IMR-90 (cell line): ENCODE measurements around the gene FOXO6.

Source experiments
- BHLHE40 ChIP-seq: fragments of 150-350 bp; IDR thresholded peaks from 2 replicates; pipeline ENCODE4 v1.6.1; 2016; ENCODE audit warnings: mild to moderate bottlenecking, low read depth, low read length
- CEBPB ChIP-seq: IDR thresholded peaks from 2 replicates; pipeline ENCODE4 v1.6.1; 2012; ENCODE audit warnings: low read depth, low read length, improper control_type of control experiment
- MXI1 ChIP-seq: IDR thresholded peaks from 2 replicates; pipeline ENCODE4 v1.6.1; 2012; ENCODE audit warnings: low read depth, mild to moderate bottlenecking, low read length, moderate library complexity, borderline replicate concordance
- NFE2L2 ChIP-seq: fragments of 150-350 bp; IDR thresholded peaks from 2 replicates; pipeline ENCODE4 v1.6.1; 2016; ENCODE audit warnings: low read depth, mild to moderate bottlenecking, low read length
- POLR2A ChIP-seq: IDR thresholded peaks from 2 replicates; pipeline ENCODE4 v1.6.1; 2012; ENCODE audit warnings: mild to moderate bottlenecking, low read depth, low read length
- TF ChIP-seq, protein P1 (sequence below): conservative IDR thresholded peaks from 2 replicates; pipeline ENCODE4 v1.5.1; 2012; ENCODE audit warnings: mild to moderate bottlenecking, low read depth, low read length, improper control_type of control experiment
- TF ChIP-seq, protein P2 (sequence below): fragments of 150-350 bp; IDR thresholded peaks from 2 replicates; pipeline ENCODE4 v1.6.1; 2016; ENCODE audit warnings: low read depth, mild to moderate bottlenecking, low read length, moderate library complexity, borderline replicate concordance

DNA sequence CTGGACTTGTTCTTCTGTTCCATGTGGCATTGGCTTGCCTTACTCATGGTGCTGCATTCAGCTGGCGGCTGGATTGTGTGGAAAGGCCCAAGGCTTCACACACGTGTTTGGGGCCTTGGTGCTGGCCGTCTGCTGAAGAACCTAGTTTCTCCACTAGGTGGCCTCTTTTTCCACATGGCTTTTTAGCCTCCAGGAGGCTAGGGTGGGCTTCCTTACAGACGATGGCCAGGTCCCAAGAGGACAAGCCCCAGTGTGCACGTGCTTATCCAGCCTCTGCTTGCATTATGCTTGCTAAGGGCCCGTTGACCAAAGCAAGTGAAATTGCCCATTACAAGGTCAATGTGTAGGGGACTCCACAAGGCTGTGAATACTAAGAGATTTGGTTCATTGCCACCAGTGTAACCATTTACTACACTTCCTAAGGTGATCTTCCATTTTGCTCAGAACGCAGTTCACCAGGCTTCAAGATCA is 47.5 kb upstream of the FOXO6 start:
- no peak for TF ChIP-seq POLR2A
- TF ChIP-seq, protein P1, sequence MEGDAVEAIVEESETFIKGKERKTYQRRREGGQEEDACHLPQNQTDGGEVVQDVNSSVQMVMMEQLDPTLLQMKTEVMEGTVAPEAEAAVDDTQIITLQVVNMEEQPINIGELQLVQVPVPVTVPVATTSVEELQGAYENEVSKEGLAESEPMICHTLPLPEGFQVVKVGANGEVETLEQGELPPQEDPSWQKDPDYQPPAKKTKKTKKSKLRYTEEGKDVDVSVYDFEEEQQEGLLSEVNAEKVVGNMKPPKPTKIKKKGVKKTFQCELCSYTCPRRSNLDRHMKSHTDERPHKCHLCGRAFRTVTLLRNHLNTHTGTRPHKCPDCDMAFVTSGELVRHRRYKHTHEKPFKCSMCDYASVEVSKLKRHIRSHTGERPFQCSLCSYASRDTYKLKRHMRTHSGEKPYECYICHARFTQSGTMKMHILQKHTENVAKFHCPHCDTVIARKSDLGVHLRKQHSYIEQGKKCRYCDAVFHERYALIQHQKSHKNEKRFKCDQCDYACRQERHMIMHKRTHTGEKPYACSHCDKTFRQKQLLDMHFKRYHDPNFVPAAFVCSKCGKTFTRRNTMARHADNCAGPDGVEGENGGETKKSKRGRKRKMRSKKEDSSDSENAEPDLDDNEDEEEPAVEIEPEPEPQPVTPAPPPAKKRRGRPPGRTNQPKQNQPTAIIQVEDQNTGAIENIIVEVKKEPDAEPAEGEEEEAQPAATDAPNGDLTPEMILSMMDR: 0 out of 2 replicates have a peak, but pooled peaks have one; percentile 22
- TF ChIP-seq NFE2L2: no peak
- TF ChIP-seq, protein P2, sequence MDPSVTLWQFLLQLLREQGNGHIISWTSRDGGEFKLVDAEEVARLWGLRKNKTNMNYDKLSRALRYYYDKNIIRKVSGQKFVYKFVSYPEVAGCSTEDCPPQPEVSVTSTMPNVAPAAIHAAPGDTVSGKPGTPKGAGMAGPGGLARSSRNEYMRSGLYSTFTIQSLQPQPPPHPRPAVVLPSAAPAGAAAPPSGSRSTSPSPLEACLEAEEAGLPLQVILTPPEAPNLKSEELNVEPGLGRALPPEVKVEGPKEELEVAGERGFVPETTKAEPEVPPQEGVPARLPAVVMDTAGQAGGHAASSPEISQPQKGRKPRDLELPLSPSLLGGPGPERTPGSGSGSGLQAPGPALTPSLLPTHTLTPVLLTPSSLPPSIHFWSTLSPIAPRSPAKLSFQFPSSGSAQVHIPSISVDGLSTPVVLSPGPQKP: no peak
- no peak for TF ChIP-seq CEBPB
- TF ChIP-seq BHLHE40: no peak
- TF ChIP-seq MXI1: no peak
